ENCODE measurements around the gene GPC6. TPM values are rescaled to one million over a fixed set of nuclear protein-coding genes. Genes with fewer than 3 reads are reported as not detected.

The GPC6 gene
- total RNA-seq, 1 donor from 2014 or later: 8.4 TPM

- DNase-seq: no peak
- ATAC-seq: no peak
Observed at GRCh38 chr13:94063096-94063495, 836.5 kb downstream of the GPC6 start.

GRCh38 chr13:94063848-94064247, 837.2 kb downstream of the GPC6 start:
- Histone ChIP-seq H3K27ac (no peak overlapping the region), H3K4me3 (no peak overlapping the region), H3K36me3 (no peaks in the 10 kb centered on the region), H3K4me1 (no peaks in the 10 kb centered on the region), H3K9me3 (no peaks in the 10 kb centered on the region), H3K27me3 (no peaks in the 10 kb centered on the region)
- DNase-seq: no peak
- intact Hi-C loops (cut with DNase I): no loop called here
- ATAC-seq: no peak
- no peak for TF ChIP-seq CTCF (IDR thresholded peaks at IDR 0.05)

More at GRCh38 chr13:94063096-94063495, 836.5 kb downstream of the GPC6 start:
- Histone ChIP-seq H3K4me1 (no peaks in the 10 kb centered on the region), H3K4me3 (no peak overlapping the region), H3K27ac (no peak overlapping the region), H3K9me3 (no peaks in the 10 kb centered on the region), H3K27me3 (no peaks in the 10 kb centered on the region), H3K36me3 (no peaks in the 10 kb centered on the region)
- TF ChIP-seq CTCF (IDR thresholded peaks at IDR 0.05): no peak
- intact Hi-C loops (cut with DNase I): no loop called here

GRCh38 chr13:94065741-94066140, 839.1 kb downstream of the GPC6 start:
- ATAC-seq: no peak
- TF ChIP-seq CTCF (IDR thresholded peaks at IDR 0.05): no peak
- Histone ChIP-seq H3K9me3 (no peaks in the 10 kb centered on the region), H3K27me3 (no peaks in the 10 kb centered on the region), H3K4me3 (no peak overlapping the region), H3K36me3 (no peaks in the 10 kb centered on the region), H3K27ac (no peak overlapping the region), H3K4me1 (no peaks in the 10 kb centered on the region)
- intact Hi-C loops (cut with DNase I): no loop called here
- no peak for DNase-seq

- H3K4me1 ChIP-seq: no peaks in the 10 kb centered on the region
- H3K9me3 ChIP-seq: no peaks in the 10 kb centered on the region
- H3K4me3 ChIP-seq: no peak overlapping the region
- no peaks in the 10 kb centered on the region for H3K27me3 ChIP-seq
- H3K36me3 ChIP-seq: no peaks in the 10 kb centered on the region
- no peak for ATAC-seq
- intact Hi-C loops (cut with DNase I): no loop called here
- no peak for DNase-seq
- H3K27ac ChIP-seq: no peak overlapping the region
- TF ChIP-seq CTCF (IDR thresholded peaks at IDR 0.05): no peak
Observed at GRCh38 chr13:94073007-94073744, 846.6 kb downstream of the GPC6 start.

GRCh38 chr13:94079876-94080275, 853.3 kb downstream of the GPC6 start:
- H3K36me3 ChIP-seq: no peaks in the 10 kb centered on the region
- no peak overlapping the region for H3K27ac ChIP-seq
- no peaks in the 10 kb centered on the region for H3K9me3 ChIP-seq
- intact Hi-C loops (cut with DNase I): no loop called here
- no peak overlapping the region for H3K4me3 ChIP-seq
- ATAC-seq (no peak), DNase-seq (no peak)
- no peaks in the 10 kb centered on the region for H3K4me1 ChIP-seq
- no peak for TF ChIP-seq CTCF (IDR thresholded peaks at IDR 0.05)
- H3K27me3 ChIP-seq: no peaks in the 10 kb centered on the region

Data from upper lobe of right lung (tissue), 1 donor.